Heart left ventricle (tissue), 13 donors: ENCODE results near the gene PGD.
"Not testable (repeated sequence)": the region's sequence is repeated elsewhere in the genome, so short reads cannot be mapped to it uniquely, and the experiment has no call there.

Experiments used
- POLR2A ChIP-seq, 2 donors: fragments of 450-650 bp; IDR thresholded peaks; one replicate each; pipeline ENCODE4 v1.6.1; 2017; ENCODE audit warnings: antibody characterized with exemption in 2 of 2, mild to moderate bottlenecking in 2 of 2, moderate library complexity in 2 of 2
- TF ChIP-seq, protein P1 (sequence below), 12 donors: fragments of 200-600 bp; sonication (generic) in 4 of 12; IDR thresholded peaks; one replicate each; pipeline versions ENCODE4 v1.5.0 to v1.8.0; 2018 to 2022; ENCODE audit warnings: antibody characterized with exemption in 12 of 12, mild to moderate bottlenecking in 5 of 12
- donor health status: ischemic (EF 13 %, LVEDD 7.1; RV severe dilation, severe dysfunction).
- donor health status: DM: no; HTN: yes; CAD: no.
- donor health status: DM: no; HTN: no; CAD: no.
- donor health status: ischemic (EF 25% LVEDD 6.9; RV normal size, moderate dysfunction).
- donor health status: ischemic (EF 25% LVEDD 5.7; RV mildly dilated, moderate dysfunction).
- donor health status: ischemic (EF 35%, LVEDD 5.7; RV mildly dilated, moderate dysfunction).
- donor health status: nonischemic (EF 11% LVEDD 7.7; RV severe dilation, severe dysfunction).
- donor health status: DM: yes; HTN: yes; CAD: no.
- donor health status: PGD.
- donor health status: ischemic (EF 29% LVEDD 5.4; RV normal size, mild dysfunction).
- donor health status: nonischemic (EF 23%, LVEDD 6.1; RV moderate dilation, normal function).

- TF ChIP-seq, protein P1, sequence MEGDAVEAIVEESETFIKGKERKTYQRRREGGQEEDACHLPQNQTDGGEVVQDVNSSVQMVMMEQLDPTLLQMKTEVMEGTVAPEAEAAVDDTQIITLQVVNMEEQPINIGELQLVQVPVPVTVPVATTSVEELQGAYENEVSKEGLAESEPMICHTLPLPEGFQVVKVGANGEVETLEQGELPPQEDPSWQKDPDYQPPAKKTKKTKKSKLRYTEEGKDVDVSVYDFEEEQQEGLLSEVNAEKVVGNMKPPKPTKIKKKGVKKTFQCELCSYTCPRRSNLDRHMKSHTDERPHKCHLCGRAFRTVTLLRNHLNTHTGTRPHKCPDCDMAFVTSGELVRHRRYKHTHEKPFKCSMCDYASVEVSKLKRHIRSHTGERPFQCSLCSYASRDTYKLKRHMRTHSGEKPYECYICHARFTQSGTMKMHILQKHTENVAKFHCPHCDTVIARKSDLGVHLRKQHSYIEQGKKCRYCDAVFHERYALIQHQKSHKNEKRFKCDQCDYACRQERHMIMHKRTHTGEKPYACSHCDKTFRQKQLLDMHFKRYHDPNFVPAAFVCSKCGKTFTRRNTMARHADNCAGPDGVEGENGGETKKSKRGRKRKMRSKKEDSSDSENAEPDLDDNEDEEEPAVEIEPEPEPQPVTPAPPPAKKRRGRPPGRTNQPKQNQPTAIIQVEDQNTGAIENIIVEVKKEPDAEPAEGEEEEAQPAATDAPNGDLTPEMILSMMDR (IDR thresholded peaks at IDR 0.05) = not testable (repeated sequence)
- TF ChIP-seq POLR2A (IDR thresholded peaks at IDR 0.05) = not testable (repeated sequence)
Measured at GRCh38 chr1:10415967-10416366, 17.1 kb downstream of the PGD start.
